Suprapubic skin (tissue), 4 donors: Measurements from ENCODE around the gene SMIM10L2A.

Source experiments
- EP300 ChIP-seq: sonication (generic); formaldehyde crosslinking; IDR thresholded peaks from one replicate; pipeline ENCODE4 v1.6.1; 2017; ENCODE audit warnings: antibody characterized with exemption
- POLR2A ChIP-seq, 2 donors: fragments of 450-650 bp; IDR thresholded peaks; one replicate each; pipeline ENCODE4 v1.6.1; 2017; ENCODE audit warnings: antibody characterized with exemption in 2 of 2, mild to moderate bottlenecking in 2 of 2, moderate library complexity in 2 of 2
- POLR2AphosphoS5 ChIP-seq, 3 donors: sonication (generic); formaldehyde crosslinking; IDR thresholded peaks; one replicate each; pipeline ENCODE4 v1.6.1; 2017; ENCODE audit warnings: antibody characterized with exemption in 3 of 3
- TF ChIP-seq, protein P1 (sequence below), 2 donors: fragments of 200-600 bp in 1 of 2; fragments of 450-650 bp in 1 of 2; sonication (generic) in 1 of 2; IDR thresholded peaks; one replicate each; pipeline ENCODE4 v1.5.1; 2016 to 2019; ENCODE audit warnings: antibody characterized with exemption in 2 of 2, mild to moderate bottlenecking in 1 of 2, moderate library complexity in 1 of 2

DNA sequence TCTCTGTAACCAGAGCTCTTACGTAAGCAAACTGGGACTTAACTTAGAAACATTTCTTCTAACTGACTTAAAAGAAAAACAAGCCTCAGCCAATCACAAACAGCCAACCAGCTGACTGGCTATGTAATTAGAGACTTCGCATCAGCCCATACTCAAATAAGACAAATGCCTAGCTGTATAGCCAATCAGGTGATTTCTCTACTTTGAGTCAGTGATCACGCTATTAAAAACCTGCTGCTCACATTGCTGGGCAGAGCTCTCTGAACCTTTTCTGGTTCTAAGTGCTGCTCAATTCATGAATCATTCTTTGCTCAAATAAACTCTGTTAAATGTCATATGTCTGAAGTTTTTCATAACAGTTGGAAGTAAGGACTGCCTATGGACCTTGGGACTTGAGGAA is 9.9 kb upstream of the SMIM10L2A start:
- TF ChIP-seq, protein P1, sequence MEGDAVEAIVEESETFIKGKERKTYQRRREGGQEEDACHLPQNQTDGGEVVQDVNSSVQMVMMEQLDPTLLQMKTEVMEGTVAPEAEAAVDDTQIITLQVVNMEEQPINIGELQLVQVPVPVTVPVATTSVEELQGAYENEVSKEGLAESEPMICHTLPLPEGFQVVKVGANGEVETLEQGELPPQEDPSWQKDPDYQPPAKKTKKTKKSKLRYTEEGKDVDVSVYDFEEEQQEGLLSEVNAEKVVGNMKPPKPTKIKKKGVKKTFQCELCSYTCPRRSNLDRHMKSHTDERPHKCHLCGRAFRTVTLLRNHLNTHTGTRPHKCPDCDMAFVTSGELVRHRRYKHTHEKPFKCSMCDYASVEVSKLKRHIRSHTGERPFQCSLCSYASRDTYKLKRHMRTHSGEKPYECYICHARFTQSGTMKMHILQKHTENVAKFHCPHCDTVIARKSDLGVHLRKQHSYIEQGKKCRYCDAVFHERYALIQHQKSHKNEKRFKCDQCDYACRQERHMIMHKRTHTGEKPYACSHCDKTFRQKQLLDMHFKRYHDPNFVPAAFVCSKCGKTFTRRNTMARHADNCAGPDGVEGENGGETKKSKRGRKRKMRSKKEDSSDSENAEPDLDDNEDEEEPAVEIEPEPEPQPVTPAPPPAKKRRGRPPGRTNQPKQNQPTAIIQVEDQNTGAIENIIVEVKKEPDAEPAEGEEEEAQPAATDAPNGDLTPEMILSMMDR (IDR thresholded peaks at IDR 0.05), result no peak
- TF ChIP-seq EP300 (no peak), POLR2A (IDR thresholded peaks at IDR 0.05) (no peak), POLR2AphosphoS5 (IDR thresholded peaks at IDR 0.05) (no peak)
